GM18873 (cell line): ENCODE results near the gene GIT1.
"Not testable (repeated sequence)": the region's sequence is repeated elsewhere in the genome, so short reads cannot be mapped to it uniquely, and the experiment has no call there.

Source experiments
- ATAC-seq: cut with Tn5 transposase; IDR thresholded peaks from one replicate; pipeline ENCODE4 v1.9.1; 2021; ENCODE audit warnings: mild to moderate bottlenecking, moderate library complexity, moderate number of reproducible peaks; ENCODE audit not compliant: unreplicated experiment, low FRiP score

Gene GIT1

DNA sequence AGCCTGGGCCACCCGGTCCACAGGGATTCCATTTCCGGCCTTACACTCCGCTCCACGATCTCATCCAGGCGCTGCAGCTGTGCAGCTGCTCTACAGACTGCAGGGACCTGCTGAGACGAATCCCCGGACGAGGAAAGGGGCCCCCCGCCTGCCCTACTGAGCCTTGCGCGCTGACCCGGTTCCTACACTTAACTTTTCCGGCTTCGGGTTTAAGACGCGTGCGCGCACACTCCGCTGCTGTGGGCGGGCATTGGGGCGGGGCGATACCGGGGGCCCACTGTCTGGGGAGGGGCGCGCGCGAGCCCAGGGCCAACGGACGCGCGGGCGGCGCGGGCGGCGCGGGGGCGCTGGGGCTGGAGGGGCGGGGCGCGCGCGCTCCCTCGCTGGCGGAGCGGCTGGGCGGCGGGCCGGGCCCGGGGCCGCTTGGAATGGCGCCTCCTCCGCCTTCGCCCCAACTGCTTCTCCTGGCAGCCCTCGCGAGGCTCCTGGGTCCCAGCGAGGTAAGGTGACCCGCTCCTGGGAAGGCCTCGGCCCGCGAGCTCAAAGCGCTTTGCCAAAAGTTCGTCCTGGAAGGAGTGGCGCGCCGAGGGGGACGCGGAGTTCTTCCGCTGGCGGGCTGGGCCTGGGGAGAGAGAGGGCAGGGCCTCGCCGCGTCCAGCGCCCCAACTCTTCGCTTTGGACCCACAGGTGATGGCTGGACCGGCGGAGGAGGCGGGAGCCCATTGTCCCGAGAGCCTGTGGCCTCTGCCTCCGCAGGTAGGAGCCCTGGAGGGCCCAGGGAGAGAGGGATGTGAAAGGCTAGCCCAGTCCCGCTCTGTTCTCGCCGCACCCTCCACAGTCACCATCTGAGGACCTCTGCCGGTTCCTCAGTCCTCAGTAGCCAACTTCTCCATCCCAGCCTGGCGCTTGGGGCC, 20.9 kb downstream of the GIT1 start, which contains the start of gene TP53I13:
Gene TP53I13, plus strand, starts transcription at position 371 of the 914 bp plus-strand sequence. Its CDS starts 58 bp downstream, at position 429.
- no peak for ATAC-seq

DNA sequence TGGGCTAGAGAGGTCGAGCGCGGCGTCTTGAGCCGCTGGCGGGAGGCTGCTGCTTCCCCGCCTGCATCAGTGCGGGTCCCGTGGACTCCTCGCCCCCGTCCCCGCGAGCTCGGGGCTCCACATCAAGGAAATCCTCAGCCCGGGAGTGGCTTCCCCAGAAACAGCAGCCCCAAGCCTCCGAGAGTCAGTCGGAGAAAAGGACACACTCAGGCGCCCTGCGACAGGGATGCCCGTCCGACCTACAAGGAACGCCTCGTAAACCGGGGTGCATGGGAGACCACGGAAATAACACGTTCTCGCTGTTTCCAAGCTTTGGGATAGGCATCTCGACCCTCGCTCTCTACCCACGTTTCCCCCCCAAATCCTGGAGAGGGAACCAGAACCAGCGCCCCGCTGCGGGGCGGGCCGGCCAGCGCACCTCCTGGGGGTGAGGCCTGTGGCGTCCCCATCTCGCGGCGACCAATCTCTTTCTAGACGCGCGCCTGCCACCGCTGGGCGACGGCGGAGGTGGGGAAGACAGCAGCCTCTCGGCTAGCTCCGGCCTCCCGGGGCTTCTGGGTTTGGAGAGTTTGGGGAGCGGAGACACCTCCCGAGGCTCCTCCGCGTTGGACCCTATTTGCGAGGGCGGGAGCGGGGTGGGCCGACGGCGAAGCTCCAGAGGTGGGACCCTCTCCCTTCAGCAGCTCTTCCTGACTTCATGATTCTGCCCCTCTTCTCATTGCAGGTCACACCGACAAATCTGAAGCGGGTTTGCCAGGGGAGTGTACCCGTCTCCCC, 21.7 kb downstream of the GIT1 start:
- ATAC-seq = no peak

DNA sequence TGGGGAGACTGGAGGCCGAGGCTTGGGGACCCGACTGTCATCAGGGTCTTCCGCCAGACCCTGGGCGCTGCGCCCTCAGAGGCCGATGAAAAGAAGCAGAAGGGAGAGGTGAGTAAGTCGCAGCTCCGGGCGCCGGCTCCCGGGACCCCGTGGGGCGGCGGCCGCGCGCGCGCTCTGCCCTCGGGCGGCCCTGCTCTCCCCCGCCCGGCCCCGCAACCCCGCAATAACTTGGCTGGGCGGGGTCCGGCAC, 22.2 kb downstream of the GIT1 start:
- ATAC-seq = no peak

DNA sequence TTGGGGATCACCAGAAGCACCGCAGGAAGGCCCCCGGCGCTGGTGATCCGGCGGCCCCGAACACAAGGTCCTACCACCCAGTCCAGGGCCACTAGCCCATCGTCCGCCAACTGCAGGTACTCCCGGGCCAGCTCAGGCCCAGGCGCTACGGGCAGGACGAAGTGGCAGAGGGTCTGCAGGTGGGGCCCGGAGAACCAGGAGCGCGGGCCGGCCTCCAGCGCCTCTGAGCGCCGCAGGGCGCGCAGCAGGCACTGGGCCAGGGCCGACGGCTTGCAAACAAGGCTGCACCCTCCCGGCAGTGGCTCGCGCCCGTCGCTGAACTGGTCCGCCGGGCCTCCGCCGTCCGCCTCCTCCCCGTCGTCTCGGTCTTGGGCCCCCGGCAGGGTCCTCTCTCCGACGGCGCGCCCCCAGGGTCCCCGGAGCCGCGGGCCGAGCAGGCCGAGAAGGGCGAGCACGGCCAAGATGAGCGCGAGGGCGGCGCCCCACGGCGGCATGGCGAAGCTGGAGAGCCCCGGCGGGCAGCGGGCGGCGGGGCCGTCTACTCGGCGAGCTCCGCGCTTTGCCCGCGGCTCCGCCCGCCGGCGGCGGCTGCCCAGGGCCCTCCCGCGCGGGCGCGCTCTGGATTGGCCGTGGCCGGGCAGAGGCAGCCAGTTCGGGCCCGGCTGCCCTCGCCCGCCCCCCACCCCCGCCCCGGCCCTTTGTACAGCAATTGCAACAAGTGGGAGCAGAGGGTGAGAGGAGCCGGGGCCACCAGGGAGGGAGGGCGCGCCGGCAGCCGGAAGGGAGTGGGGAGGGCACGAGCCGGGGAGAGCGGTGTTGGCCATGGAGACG, 22.8 kb downstream of the GIT1 start, which contains the start of gene ABHD15:
Gene ABHD15, minus strand, starts transcription at position 565 of the 831 bp plus-strand sequence. Its CDS starts 71 bp downstream, at position 494.
- no peak for ATAC-seq

DNA sequence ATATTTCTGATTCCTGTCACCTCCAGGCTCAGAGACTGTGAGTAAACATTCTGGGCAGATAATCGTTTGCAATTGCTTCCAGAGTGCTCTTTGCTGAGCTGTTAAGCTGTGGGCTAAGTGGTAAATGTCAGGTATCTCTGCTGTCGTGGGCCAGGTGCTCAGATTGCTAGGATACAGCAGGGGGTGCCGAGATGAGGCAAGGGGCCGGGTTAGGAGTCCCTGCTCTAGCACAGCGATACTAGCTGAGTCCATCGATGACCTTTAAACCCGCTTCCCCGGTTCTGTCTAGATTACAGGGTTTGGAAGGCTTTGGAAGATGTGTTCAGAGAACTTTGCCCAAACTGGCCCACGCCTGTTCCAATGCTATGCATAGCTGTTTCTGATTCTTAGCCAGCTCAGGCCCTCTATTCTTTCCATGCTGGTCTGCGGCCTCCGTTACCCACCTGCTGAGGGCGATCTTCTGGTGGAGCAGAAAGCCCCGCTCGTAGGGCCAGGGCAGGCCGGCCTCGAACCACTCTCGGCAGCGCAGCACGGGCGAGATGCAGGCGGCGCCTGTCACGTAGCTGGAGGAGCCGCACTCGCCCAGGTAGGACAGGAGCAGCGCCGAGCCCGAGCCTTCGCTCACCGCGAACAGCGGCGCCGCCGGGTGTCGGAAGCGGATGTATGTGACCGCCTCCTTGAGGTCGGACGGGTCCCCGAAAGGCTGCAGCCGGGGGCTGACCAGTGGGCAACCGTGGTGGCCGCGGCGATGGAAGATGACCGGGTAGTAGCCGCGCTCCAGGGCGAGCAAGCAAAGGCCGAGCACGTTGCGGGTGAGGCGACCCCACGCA, 23.6 kb downstream of the GIT1 start:
- no peak for ATAC-seq

DNA sequence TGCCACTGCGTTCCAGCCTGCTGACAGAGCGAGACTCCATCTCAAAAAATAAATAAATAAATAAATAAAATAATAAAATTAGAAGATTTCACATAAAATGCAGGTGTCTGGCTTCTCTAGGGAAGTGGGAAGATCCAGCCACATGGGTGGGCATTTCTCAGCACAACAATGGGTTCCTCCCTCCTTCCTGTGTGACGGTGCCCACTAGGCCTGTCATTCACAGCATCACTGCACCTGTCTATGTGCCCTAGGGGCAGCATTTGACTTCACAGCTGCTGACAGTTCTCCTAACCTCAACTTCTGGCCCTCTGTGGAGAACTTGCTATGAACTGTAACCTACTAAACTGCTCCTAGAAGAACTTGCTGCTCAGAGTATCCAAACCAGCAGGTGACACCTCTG, 25.6 kb downstream of the GIT1 start:
- ATAC-seq = no peak

DNA sequence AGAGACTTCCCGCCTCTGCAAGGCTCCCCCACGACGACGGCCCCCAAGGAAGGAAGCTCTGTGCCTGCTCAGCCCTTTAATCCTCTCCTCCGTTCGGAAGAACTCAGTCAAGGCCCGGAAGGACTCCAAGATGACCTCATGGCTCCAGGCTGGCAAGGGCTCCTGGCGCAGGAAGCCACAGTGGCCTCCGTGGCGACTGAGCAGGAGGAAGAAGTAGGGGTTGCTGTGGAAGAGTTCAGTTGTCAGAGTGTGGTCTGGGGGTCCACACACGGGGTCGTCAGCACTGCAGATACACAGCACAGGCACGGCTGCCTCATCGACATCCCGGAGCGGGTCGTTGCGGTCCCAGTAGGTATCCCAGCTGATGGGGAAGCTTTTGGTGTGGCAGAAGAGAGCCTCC, 26.8 kb downstream of the GIT1 start:
- ATAC-seq = no peak

DNA sequence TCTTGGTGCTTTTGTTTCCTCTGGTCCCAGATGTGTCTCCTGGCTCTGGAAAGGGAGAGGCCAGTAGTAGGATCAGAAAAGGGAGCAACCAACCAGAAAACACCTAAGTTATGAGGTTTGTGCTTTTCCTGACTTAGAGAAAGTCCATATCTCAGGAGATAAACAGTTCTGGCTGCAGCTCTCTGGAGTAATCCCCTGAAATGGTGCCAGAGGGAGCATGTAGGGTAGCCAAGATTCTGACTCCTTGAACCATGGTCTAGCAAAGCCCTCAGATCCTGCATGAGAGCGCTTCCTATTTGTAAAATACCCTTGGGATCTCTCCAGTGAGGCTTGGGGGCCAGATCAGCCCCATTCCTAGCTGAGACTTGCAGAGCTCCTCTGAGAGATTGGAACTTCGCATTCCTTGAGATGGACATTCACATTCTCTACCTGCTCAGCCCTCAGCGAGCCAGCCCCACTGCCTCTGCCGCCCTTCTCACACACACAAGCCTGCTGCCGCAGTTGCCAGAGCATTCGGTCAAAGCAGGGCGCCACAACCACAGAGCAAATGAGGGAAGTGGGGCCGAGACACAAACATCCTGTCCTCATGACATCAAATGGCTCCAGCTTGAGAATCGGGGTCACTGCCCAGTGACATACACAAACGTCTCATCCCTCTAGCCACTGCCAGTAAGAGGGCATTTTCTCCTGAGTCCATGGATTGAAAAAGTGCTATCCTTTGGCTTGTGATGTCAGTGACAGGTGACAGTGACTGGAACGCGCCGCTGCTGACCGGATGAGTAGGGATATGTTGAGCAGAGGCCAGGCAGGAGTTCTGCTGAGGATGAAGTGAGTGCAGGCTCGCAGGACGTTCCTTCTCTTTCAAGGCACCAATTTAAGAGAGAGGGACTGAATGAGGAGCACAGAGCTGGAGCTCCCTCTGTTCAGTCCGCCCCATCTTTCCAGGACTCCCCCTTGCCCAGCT, 27.6 kb downstream of the GIT1 start:
- no peak for ATAC-seq

DNA sequence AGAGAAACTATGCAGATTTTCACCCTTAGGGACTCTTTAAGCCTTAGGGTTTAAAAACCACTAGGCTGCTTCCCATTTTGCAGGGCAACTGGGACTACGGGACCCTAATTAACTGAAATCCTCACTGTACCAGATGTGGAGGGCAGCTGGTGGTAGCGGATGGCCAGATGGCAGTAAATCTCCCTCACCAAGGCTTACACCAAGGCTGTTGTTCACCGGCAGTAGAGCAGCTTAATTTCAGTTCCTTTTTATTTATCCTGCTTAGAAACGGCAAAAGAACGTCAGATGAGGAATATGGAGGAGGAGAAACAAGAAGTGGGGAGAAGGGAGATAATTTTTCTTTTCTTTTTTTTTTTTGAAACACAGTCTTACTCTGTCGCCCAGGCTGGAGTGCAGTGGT, 29.1 kb downstream of the GIT1 start:
- no peak for ATAC-seq

DNA sequence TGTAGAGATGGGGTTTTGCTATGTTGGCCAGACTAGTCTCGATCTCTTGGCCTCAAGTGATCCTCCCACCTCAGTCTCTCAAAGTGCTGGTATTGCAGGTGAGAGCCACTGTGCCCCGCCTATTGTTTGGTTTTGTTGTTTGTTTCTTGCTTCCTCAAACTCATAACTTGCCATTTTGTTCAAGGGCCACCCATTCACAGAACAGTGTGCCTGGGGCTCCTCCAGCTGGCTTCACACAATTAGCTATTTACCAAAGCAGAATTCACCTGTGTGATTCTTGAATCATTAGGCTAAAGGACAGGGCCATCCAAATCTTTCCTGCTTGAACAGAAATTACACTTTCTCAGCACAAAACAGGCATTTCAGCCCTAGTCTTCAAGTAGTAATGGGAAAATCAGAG, 29.8 kb downstream of the GIT1 start:
- no peak for ATAC-seq

DNA sequence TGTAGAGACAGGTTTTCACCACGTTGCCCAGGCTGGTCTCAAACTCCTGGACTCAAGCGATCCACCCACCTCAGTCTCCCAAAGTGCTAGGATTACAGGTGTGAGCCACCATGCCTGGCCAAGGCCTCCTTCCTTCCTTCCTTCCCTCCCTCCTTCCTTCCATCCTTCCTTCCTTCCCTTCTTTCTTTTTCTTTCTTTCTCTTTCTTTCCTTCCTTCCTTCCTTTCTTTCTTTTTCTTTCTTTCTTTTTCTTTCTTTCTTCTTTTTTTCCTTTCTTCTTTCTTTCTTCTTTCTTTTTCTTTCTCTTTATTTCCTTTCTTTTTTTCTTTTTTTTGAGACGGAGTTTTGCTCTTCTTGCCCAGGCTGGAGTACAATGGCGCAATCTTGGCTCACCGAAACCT, 31.3 kb downstream of the GIT1 start:
- ATAC-seq = not testable (repeated sequence)

DNA sequence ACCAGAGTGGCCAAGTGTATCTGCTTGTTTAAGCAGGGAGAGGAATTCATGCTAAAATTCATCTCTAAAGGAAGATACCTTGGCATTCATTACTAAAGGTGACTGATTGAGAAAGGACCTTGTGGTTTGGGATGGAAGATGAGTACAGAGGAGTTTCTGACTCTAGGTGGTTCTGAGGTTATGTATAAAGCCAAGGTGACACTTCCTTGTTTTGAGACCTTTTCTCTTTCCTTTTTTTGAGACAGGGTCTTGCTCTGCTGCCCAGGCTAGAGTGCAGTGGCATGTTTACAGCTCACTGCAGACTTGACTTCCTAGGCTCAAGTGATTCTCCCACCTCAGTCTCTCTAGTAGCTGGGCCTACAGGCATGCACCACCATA, 31.7 kb downstream of the GIT1 start:
- ATAC-seq = no peak

DNA sequence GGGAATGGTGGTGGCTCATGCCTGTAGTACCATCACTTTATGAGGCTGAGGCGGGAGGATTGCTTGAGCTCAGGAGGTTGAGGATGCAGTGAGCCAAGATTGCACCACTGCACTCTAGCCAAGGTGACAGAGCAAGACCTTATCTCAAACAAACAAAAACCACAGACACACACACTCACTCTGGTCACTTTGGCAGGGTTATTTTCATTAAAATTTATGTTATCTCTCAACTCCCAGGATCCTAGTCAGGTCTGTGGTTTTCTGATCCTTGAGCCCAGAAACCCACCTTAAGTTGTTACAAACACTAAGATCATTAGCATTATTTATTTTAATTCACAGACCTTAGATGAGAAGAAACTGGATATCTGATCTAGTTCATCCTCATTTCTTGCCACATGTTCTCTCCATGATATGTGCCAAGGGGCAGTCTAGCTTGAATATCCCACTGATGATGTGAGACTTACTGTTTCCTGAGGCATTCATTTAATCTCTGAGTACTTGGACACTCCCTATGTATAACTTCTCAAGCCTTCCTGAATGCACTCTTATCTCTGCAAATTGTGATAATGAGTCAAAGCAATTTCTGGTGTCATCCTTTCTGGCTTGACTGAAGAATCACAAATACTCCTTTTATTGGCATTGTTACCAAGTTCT, 32.2 kb downstream of the GIT1 start:
- no peak for ATAC-seq

DNA sequence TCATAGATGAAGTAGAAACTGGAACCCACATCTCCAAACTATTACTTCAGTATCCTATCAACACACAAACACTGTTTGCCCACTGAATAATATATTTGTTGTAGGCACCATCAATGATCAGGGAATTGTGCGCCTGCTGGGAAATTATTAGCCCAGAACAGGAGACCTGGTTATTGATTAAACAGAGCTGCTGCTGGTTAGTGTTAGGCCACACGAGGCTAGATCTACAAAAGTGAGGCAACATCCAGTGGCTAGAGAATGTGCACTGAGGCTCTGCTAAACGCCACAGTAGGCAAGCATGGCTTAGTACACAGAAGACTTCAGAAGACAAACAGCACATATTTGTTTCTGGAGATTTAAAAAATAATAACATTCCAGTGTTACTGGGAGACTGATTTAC, 33.6 kb downstream of the GIT1 start:
- ATAC-seq = no peak

DNA sequence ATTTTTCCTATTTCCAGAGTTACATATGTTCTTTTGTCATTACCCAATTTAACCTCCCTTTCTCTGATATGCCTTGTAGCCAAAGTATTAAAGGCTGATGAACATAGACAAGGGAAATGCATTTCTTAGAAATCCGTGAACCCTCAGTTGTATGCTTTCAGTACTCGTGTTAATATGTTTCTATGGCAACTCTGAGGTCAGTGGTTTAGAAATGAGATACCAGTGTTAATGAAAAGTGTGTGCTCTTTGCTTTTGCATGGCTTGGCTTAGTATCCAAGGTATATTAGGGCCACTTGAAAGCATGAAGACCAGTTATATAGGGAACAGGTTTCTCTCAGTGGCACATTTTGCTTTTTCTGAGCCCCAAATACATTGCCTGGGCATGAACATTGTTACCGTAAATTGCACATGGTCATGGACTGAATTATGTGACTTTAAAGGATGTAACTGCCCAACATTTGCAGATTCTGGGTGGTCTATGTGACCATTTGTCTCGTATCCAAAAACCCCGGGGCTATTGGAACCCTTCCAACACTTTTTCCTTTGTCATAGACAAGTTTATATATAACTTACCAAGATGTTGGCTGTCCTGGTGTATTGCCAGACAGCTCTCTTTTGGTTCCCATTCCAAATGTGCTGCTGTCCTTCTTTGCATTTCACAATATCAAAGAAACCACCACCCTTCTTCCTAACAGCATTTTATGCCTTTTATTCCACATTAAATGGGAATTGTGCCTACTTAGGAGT, 40.1 kb downstream of the GIT1 start:
- no peak for ATAC-seq

DNA sequence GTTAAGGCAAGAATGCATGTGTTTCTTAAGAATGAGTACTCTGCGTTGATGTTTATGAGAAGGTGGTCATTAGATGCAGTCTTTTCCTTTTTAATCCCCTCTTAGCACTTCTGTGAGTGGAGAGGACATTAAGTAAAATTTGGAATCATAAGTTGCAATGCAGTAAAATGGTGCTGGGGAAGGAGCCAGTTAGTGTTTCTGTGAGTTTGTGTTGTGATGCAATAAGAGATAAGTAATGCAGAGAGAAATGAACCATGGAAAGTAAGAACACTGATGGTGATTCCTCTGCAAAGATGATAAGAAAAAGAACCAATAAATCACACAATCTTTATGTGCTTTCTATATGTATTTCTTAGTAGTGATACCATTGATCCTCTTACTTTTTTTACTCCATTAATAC, 42.6 kb downstream of the GIT1 start:
- no peak for ATAC-seq

DNA sequence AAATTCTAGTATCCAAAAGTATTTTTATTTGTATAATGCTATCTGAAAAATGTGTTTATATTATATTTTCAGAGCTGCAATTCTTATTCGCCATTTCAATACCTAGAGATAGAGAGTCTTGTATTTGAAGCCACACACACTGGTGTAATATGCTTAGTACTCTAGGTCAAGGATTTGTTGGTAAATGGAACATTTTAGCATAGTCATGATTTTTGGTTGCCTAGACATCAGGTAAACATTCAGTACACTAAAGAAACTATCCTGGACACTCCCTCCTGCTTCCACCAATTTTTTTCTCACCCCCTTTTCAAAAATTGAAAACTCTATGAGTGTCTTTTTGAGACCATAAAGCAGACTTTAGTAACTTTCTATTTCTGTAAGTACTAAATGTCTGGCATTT, 43.4 kb downstream of the GIT1 start:
- ATAC-seq = no peak

DNA sequence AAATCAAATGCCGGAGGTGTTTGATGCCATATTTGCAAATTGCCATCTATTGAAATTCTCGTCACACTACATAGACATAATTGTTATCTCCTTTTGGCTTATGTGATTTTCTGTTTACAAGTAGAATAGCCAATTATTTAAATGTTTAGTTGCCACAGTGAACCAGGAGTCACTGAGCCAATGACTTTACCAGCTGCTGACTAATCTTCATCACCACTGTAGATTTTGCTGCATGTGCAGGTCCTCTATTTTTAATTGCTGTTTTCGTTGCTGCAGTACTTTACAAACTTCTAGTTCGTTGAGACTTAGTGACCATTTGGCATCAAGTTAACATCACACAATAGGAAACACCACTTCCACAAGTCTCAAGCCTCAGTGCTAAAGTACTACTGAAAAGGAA, 45.4 kb downstream of the GIT1 start:
- ATAC-seq = no peak
